Epidermal melanocyte (primary cell): ENCODE results near the gene CNOT10.

ENCODE experiments used
- DNase-seq: peaks from one replicate; pipeline ENCODE4 v3.0.0; 2011; ENCODE audit warnings: low spot score; ENCODE audit not compliant: insufficient read length

The CNOT10 gene

GRCh38 chr3:32817558-32818228 lies 132.7 kb downstream of the CNOT10 start, which contains the start of gene TRIM71:
TRIM71 (plus strand) TSS chr3:32817997; CDS start chr3:32818081, 84 bp downstream.
- no peak for DNase-seq

- DNase-seq = no peak
Observed at GRCh38 chr3:32818229-32818969, 133.4 kb downstream of the CNOT10 start.

- no peak for DNase-seq
Observed at GRCh38 chr3:32818970-32819511, 134.1 kb downstream of the CNOT10 start.

DNA sequence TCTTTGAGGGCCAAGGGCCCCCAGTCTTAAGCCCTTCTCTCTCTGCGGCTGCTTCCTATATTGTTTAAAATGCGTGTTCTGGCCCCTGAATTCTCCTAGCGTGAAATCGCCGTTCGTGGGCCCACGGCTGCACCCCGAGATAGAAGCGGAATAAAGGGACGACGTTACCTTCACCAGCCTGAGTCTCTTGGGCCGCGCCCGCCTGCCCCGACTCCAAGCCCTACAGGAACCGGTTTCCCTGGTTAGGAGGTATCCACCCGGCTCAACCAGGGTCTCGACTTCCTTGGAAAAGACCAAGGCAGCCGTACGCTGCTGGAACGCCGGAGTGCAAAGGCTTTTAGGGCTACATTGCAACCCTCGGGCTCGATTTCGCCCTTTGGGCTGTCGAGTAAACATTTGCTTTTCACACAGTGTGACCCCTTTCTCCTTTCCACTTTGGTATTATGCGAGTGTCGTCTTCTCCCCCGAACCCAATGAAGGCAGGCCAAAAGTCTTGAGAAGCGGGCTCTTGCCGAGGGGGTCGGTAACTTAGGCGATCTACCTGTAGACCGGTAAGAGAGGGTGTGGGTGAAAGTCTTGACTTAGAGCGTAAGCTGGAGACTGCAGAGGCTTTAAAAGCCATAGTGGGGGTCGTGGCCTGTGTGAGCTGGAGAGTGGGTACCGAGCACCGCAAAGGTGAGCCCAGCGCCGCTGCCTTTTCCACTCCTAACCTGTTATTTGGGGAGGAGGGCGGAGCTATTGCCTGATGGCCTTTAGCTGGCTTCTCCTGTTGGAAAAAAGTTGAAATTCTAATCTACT lies 134.8 kb downstream of the CNOT10 start:
- DNase-seq = no peak

GRCh38 chr3:32820430-32820829 lies 135.4 kb downstream of the CNOT10 start:
- no peak for DNase-seq

DNA sequence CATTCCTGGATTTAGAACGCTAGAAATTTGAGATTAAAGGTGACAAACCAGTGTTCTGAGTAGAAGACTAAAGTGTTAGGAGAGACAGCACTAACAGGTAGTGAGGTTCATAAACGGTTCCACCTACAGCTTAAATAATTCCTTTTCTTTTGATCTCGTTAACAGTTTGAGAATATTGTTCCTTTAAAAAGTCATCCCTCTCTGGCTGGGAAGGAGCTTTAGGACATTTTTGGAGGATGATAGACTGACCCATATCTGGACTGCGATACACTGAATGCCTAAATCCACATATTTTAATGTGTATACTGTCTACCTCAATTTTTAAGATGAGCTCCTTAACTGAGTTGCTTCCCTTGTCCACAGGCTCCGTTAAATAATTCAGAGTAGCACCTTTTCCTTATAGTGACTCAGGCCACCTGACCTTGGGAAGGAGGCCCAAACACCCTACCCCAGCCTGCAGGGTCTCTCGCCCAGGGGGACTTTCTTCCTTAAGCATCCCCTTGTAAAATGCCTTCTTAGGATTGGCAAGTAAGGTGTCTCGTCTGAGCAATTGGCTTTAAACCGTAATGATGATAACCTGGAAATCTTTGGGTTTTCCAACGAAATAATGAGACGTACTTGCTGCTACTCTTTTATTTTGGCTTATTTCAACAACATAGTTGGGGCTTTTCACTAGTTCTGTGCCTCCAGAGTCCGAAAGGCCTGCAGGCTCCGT lies 136.1 kb downstream of the CNOT10 start:
- no peak for DNase-seq

- no peak for DNase-seq
Observed at GRCh38 chr3:32821686-32822296, 136.8 kb downstream of the CNOT10 start.

DNA sequence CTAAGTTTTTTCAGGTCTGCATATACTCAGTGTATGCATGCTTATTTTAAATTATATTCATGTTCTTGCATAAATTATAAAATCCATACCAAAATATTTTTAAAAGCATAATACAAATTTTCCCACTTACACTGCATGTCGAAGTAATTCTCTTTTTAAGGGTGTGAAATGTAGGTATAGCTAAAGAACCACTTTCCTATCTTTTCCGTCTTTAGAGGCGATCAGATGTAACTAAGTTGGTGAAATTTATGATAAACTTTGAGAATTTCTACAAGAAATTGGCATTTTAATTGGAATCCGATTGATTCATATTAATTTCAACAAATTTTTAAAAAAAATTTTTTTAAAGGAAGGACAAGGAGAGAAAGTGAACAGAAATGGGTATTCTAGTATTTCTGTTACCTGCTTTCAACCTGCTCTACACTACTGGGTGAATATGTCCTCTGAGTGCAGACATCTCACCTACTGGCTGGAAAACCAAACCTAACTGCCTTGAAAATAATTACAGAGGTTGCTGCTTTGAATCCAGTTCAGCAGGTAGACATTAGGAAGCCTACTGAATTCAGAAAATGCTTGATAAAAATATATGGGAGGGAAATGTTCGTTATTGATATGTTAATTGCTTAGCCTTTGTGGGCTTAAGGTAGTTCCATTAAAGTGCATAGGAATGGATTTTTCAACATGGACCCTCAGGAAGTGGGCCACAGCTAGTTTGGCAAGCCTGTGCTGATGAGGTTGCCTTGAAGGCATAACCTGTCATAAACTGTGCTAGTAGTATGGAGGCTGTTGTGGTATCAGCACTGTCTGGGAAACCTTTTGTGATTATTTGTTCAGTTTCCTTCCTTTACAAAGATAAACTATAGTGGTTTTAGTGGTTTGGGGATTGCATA lies 137.9 kb downstream of the CNOT10 start:
- DNase-seq = no peak
